Measurements from ENCODE around the gene UGT1A5.

DNA sequence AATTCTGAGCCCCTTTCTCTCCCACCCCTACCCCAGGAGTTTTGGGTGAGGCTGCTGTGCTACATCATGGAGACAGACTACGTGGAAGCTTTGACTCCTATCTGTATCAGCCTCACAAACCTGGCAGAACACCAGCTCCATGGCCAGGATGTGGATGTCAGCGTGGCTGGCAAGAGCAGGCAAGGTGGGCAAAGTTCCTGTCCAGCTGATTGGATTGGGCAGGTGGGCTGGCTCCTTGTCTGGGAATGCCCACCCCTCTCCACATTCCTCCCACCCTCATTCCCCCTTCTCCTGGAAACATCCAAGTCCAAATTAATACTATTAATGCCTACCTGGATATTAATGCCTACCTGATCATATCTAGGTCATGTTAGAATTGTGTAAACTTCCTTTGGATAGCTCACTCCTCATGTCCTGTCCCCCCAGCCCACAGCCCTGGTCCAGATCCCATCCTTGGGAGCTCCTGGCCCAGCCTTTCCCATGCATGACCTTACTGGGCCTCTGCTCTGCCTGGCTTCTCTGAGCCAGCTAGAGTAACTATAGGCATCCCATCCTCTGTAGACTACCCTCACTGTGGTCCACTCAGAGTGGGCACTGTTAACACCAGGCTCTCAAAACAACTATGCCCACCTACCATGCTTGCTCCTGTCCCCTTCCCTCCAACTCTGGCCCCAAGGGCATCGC lies 89.6 kb downstream of the UGT1A5 start:
- TF ChIP-seq EZH2 (IDR thresholded peaks at IDR 0.05) = no peak
- no peak for TF ChIP-seq POLR2AphosphoS5 (IDR thresholded peaks at IDR 0.05; ENCODE audit: borderline replicate concordance, low read depth, low read length)
- no peak for TF ChIP-seq FOXP2 (optimal IDR thresholded peaks at IDR 0.05; ENCODE audit: control extremely low read depth, extremely low read length, insufficient read depth)

Measured in SK-N-MC (cell line).